ENCODE results near the gene STK31.
"Not testable (repeated sequence)": the region's sequence is repeated elsewhere in the genome, so short reads cannot be mapped to it uniquely, and the experiment has no call there.

The STK31 gene, protein sequence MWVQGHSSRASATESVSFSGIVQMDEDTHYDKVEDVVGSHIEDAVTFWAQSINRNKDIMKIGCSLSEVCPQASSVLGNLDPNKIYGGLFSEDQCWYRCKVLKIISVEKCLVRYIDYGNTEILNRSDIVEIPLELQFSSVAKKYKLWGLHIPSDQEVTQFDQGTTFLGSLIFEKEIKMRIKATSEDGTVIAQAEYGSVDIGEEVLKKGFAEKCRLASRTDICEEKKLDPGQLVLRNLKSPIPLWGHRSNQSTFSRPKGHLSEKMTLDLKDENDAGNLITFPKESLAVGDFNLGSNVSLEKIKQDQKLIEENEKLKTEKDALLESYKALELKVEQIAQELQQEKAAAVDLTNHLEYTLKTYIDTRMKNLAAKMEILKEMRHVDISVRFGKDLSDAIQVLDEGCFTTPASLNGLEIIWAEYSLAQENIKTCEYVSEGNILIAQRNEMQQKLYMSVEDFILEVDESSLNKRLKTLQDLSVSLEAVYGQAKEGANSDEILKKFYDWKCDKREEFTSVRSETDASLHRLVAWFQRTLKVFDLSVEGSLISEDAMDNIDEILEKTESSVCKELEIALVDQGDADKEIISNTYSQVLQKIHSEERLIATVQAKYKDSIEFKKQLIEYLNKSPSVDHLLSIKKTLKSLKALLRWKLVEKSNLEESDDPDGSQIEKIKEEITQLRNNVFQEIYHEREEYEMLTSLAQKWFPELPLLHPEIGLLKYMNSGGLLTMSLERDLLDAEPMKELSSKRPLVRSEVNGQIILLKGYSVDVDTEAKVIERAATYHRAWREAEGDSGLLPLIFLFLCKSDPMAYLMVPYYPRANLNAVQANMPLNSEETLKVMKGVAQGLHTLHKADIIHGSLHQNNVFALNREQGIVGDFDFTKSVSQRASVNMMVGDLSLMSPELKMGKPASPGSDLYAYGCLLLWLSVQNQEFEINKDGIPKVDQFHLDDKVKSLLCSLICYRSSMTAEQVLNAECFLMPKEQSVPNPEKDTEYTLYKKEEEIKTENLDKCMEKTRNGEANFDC

DNA sequence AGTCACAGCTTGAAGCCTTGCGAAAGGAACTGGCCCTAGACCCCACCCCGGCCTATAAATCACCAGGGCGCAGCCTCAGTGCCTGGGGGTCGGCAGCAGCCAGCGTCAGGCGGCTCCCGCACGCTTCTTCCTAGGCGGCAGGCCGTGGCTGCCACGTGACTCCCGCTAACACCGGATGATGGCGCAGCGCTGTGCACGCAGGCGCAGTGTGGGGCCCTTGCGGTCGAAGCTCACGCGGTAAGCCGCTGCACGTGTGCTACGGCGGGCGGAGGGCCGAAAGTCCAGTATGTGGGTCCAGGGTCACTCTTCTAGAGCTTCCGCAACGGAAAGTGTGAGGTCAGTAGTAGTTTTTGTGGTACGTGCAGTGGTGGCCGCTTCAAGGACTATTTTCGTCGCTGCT is at the start of gene STK31:
TSS of gene STK31 (plus strand) at position 220 of the 400 bp plus-strand sequence. CDS start at position 287, 67 bp downstream.
- DNase-seq, result no peak

DNA sequence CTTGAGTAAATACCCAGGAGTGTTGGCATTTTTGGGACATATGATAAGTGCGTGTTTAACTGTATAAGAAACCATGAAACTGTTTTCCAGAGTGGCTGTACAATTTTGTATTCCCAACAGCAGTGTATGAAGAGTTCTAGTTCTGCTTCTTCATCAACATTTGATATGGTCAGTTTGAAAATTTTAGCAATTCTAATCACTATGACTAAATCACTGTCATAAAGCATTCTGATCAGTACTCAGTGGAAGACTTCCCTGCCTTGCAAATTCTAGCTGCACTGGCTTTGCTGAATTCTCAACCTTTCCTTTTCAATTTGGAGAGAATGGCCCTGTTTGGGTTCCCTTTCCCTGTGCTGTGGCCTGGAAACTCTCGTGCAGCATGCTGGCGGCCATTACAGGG is 48.6 kb upstream of the STK31 start:
- DNase-seq, result no peak

DNA sequence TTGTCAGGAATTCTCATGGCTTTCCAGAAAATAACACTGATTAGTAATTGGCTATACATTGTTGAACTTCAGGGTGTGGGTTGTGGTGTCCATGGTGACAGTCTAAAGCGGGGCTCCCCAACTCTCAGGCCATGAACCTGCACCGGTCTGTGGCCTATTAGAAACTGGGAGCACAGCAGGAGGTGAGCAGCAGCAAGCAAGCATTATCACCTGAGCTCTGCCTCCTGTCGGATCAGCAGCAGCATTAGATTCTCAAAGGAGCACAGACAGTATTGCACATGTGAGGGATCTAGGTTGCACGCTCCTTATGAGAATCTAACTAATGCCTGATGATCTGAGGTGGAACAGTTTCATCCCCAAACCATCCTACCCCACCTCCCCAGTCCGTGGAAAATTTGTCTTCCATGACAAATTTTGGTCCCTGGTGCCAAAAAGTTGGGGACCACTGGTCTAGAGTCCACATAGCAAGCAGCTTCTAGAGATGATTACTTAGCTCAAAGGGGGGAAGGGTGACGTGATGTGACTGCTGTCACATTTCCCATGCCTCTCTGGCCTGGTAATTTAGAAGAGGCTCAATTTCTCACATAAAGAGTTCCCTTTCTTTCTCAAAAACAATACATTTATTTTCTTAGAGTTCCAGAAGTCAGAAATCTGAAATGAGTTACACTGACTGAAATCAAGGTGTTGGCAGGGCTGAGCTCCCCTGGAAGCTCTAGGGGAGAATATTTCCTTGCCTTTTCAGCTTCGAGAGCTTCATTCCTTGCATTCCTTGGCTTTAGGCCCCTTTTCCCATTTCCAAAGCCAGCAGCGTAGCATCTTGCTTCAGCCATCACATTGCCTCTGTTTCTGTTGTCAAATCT is 47.7 kb upstream of the STK31 start:
- no peak for DNase-seq

DNA sequence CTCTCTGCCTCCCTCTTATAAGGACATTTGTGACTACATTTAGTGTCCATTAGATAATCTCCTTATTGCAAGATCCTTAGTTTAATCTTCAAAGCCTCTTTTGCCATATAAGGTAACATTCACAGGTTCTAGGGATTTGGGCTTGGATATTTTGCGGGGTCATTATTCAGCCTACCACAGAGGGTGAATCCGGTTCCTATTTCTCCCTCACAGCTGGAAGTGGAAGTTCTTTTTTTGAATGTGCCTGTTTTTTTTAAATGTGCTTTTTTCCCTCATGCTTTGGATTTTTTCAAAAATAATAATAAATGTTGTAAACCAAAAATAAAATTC is 47.1 kb upstream of the STK31 start:
- DNase-seq, result no peak

DNA sequence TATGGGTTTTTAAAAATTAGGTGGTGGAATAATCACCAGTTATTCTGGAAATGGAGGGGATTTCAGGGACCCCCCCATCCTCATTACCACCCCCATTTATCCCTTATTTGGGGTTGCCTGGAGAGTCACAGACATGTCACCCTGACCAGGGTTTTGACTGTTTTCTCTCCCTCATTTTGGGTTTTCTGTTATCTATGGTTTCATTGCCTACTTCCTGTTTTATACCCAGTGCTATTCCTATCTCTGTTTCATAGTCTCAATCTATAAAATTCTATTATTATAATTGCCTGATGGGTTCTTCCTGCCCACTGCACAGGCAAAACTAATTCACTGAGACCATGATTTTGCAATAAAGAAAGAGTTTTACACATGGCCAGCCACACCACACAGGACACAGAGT is 45.9 kb upstream of the STK31 start:
- DNase-seq, result no peak

DNA sequence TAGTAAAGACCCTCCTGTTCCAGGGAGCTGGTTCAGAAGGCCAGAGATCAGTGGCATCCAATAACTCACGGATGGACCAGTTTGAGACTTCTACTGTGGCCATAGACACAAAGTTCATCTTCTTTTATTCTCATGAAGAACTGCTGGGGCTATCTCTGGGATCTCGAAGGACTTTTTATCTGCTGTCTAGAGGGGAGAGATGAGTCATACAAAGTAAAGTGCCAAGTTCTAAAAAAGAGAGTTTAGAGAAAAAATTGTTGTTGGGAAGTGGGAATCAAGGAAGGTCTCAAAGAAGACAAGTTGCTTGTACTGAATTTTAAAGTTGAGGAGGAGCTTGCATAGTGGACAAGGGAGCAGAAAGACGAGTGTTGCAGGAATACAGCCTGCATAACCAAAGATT is 38.0 kb upstream of the STK31 start:
- DNase-seq, result no peak

DNA sequence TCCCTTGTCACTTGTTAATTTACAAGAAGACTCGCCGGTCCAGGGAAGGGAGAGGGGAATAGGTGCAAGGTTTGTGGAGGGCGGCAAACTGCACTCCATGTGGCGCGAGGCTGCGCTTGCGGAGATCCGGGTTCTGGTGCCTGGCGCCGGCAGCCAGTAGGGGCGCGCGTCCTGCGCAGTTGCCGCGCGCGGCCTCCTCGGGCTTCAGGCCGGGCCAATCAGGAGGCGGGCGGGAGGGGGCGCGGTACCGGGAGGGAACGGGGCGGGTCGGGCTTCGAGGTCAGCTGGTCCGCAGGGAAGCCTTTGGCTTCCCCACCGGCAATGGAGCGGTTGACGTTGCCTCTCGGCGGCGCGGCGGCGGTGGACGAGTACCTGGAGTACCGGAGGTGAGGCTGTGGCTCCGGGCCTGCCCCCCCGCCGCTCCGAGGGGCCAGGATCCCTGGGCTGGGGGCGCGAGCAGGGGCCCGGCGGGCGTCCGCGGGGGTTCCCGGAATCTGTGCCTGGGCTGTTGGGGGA is 30.1 kb upstream of the STK31 start, which contains the start of gene FAM221A:
TSS of gene FAM221A (plus strand) at position 302 of the 516 bp plus-strand sequence. CDS start at position 322, 20 bp downstream.
- peak; percentile 84 to 86 for DNase-seq

DNA sequence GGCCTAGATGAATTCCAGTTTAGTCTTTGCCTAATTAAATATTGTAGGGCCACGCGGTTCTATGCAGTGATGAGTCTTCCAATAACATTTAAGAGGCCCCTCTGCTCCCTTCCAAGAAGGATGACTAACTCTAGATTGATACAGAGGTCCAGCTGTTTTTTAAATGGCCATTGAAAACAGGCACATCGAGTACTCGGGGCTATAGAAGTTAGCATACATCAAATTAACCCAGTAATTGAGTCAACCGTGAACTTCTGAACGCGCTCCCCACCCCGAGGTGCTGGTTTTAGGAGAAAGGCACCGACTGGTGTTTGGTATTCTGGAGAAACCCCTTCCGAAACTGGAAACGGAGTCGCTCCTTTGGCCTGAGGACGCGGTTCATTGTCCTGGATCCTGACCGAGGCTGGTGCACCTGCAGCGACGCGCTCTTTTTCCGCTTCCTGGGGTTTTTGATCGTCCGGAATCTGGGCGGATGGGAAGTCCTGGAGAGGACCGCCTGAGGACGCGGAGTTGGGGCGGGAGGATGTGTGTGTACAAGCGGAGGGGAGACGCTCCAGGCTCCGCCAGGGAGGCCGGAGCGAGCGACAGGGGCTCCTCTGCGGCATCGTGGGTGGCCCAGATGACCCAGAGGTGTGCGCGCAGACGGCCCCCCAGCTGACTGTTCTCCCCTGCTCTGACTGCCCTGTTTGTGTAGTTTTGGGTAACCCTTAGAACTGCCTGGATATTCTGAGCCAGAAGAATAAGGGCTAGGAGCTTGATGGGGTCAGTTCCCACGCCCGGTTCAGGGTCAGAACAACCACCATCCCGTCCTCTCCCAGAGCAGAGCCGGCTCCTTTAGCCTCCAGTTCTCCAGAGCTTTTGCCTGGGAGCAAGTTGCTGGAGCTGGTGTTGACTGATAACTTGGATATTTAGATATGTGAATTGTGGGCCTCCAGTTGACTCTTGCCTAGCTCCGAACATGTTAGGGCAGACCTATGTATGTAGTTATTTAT is 29.3 kb upstream of the STK31 start:
- DNase-seq, result peak; percentile 57 to 63

DNA sequence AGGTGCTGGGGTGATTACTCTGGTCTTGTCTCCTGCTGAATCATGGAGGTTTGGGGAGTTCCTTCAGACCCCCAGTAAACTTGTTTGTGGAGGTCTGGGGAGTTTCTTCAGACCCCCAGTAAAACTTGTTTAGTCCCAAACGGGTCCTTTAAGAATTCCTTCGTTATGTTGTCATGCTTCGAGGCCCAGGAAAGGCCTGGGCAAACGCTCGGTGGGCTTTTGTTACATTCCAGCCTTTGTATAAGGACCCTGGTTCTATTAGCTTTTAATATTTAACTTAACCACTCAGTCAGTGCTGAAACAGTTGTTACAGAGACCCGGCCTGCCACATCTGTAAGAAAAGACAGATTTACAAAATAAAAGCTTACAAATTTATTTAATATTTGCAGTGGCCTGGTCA is 26.0 kb upstream of the STK31 start:
- not testable (repeated sequence) for DNase-seq

DNA sequence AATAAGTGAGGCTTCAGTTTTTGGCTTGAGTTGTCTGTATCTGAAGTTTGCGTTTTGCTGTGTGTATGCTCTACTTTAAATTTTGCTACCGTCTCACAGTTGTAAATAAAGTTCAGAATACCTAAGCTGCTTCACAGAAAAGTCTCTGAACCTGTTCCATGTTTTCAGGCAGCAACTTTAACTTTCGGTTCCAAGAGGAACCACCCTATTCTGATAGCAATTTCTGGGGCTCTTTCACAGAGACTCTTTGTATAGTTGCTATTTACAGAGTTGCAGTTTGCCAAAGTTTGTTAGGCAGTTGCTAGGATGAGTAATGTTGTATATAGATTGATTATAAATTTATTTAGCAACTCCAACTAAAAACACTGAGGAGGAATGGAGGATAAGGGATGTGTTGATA is 24.3 kb upstream of the STK31 start:
- no peak for DNase-seq

DNA sequence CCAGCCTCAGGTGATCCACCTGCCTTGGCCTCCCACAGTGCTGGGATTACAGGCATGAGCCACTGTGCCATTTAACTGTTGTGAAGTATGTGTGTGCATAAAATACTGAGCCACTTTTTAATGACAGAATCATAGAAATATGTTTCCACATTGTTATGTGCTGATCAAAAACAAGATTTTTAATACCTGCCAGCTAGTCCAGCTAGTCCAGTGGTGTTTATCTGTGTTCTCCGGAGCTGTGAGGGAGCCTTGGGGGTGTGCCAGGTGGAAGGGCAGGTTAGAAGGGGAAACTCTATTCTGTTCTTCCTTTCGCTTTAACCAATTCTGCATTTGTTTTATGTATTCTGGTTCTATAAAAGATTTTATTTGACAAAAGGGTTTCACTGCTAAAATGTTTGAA is 23.0 kb upstream of the STK31 start:
- no peak for DNase-seq

DNA sequence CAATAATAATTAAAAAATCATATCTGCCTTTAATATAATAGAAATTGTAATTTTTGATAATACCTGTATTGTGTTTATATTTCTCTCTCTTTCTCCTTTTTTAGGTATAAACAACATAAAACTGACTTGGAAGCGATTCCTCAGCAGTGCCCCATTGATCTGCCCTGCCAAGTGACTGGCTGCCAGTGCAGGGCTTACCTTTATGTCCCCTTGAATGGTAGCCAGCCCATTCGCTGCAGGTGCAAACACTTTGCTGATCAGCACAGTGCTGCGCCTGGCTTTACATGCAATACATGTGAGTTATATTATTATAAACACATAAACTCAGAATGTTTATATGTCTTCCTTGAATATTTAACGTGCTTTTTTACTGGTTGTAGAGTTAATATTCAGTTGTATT is 20.9 kb upstream of the STK31 start:
- no peak for DNase-seq

DNA sequence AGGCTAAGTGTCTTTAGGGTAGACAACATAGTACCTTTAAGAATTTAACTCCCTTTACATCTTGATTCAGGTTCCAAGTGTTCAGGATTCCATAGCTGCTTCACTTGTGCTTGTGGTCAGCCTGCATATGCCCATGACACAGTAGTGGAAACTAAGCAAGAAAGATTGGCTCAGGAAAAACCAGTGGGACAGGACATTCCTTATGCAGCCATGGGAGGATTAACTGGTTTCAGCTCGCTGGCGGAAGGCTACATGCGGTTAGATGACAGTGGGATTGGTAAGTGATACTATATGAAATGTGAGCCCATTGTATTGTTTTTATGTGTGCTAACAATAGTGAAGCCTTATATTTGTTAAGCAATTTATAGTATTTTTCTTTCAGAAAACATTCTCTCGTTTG is 18.7 kb upstream of the STK31 start:
- no peak for DNase-seq

DNA sequence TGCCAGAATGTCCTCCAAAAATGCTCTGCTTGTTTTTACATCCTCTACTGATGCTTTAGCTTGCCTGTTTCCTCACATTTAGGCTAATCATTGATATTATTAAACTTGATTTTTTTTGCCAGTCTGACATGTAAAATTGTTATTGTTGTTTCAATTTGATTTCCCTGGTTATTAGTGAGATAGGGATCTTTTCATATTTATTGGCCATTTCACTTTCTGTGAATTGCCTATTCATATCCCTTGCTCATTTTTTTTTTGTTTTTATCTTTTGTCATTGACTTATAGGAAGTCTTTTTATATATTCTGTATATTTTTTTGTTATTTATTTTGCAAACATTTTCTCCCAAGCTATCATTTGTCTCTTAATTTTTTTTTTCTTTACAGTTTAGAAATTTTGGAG is 16.8 kb upstream of the STK31 start:
- no peak for DNase-seq

DNA sequence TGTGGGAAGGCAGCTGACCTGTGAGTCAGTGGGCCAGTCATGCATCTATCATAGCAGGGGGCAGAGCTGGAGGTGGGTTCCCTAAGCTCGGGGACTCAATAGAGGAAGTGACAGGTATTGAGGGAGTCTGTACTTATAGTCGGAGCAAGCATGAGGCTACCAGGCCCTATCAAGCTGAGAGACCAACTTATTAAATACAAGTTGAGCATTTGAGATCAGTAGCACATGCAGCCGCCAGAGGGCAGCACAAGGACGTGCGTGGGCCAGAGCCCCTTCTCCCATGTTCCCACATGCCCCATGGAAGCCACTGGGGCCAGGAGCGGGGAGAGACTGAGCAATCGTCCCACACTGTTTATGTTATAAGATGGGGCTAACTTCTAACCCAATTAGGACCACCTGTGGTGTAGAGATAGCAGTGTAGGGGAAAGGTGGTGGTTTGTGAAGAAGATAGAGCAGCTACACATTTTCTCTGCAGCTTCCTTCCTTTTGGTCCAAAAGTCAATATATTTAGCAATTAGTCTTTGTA is 13.0 kb upstream of the STK31 start:
- peak; percentile 62 to 69 for DNase-seq

DNA sequence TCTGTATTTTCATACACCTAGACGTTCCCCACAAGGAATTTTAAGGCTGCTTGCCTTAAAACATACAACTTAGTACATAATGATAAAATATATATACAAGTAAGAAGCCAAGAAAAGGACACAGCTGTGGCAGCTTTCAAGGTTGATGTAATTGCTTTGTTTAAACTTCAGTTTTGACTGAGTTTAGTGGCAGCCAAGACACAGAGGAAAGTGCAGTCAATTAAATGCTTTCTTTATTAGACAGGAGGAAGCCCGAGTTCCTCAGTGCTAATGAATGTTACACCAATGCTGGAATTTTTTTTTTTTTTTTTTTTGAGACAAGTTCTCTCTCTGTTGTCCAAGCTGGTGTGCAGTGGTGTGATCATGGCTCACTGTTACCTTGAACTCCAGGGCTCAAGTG is 11.2 kb upstream of the STK31 start:
- no peak for DNase-seq

DNA sequence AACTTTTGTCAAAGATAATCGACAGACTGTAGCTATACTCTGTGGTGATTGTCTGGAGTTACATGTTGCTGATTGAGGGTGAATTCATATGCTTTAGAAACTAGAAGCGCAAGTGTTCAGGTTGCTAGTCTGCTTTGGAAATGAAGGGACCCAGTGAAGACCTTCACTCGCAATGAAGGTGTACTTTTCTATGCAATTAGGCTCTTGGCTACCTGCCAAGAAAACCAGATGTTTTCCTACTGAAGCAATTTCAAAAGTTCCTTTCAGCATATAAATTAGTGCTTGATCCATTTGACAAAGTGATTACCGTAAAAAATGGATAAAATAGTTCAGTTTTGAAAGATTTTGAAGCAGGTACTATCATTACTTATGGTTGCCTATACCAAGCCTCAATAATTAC is 10.0 kb upstream of the STK31 start:
- DNase-seq, result no peak

DNA sequence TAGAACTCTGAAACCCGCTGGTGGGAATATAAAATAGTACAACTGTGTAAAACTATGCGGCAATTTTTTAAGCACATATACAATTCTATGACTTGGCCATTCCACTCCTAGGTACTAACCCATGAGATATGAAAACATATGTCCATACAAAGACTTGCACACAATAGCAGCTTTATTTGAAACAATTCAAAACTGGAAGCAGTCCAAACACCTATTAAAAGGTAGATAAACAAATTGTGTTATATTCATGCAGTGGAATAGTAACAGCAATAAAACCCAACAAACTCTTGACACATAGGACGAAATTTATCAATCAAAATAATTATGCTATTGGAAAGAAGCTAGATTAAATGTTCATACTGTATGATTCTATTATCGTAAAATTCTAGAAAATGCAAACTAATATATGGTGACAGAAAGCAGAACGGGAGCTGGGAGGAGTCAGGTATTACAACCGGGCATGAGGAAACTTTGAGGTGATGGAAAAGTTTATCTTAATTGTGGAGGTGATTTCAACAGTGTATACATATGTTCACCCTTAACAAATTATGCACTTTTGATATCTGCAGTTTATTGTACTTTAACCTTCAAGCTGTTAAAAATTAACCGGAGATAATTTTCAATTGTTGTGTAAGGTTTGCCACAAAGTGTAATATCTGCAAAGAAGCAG is 803 bp upstream of the STK31 start:
- no peak for DNase-seq

DNA sequence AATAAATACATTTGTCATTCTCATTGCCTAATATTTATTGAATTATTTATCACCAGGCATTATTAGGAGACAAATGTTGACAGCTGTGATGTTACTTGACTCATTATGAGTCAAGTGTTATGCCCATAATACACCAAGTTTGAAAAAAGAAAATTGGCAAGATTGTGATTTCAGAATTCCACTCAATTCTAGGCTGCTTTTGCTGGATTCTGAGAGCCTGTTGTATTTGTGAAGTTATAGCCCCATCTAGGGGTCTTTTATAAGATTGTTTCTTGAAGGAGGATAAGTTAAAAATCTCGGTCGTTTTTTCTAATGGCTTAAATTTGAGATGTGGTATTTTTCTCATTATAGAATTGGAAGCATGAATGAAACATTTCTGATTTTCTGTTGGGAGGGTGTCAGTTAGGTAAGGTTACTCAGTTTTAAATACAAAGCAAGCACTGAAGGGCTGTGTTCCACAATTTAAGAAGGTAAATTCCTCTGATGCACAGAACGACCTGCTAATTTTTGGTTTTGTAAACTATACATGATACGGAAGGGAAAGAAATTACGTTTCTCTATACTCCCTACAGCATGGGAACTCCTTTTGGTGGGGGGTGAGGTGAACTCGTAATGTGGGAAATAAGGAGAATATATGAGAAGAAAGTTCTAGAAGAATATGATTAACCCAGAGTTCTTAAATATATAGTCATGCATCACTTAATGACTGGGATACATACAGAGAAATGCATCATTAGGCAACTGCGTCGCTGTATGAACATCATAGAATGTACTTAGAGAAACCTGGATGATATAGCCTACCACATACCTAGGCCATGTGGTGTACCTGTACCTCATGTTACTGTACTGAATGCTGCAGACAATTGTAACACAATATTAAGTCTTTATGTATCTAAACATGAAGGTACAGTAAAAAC is 2.6 kb downstream of the STK31 start:
- no peak for DNase-seq
